Measurements from ENCODE around the gene AIG1.

The AIG1 gene

DNA sequence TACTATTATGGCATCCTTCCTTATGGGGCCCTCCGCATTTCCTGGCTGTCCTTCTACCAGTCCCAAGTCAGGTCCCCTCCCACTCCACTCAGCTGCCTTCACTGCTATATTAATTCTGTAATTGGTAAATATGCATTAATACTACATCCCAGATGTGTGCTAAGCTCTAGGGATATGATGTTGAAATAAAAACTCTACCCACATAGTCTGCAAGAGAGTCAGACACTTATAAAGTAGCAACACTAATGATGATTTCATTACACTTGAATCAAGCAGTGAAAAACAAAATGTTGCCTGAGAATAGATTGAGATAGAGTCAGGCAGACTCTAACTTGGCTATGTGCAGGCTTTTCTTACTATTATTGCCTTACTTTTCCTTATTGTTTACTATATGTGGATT, 62.4 kb downstream of the AIG1 start:
- DNase-seq: no peak
- H3K4me3 ChIP-seq (ENCODE audit: low read length): no peak overlapping the region
- H3K4me1 ChIP-seq (ENCODE audit: low read length): no peaks in the 10 kb centered on the region
- no peaks in the 10 kb centered on the region for H4K20me1 ChIP-seq (ENCODE audit: insufficient read depth, low read length)
- H3K36me3 ChIP-seq (replicated peaks; ENCODE audit: insufficient read depth, low read length): no peaks in the 10 kb centered on the region
- H3K9me2 ChIP-seq (replicated peaks; ENCODE audit: insufficient read depth, low read length): no peaks in the 10 kb centered on the region
- H3K27ac ChIP-seq (ENCODE audit: low read length): no peak overlapping the region
- TF ChIP-seq EZH2phosphoT487 (IDR thresholded peaks at IDR 0.05; ENCODE audit: low read length): no peak
- no peak for TF ChIP-seq EZH2 (optimal IDR thresholded peaks at IDR 0.05; ENCODE audit: low read depth, low read length)
- TF ChIP-seq, protein P1, sequence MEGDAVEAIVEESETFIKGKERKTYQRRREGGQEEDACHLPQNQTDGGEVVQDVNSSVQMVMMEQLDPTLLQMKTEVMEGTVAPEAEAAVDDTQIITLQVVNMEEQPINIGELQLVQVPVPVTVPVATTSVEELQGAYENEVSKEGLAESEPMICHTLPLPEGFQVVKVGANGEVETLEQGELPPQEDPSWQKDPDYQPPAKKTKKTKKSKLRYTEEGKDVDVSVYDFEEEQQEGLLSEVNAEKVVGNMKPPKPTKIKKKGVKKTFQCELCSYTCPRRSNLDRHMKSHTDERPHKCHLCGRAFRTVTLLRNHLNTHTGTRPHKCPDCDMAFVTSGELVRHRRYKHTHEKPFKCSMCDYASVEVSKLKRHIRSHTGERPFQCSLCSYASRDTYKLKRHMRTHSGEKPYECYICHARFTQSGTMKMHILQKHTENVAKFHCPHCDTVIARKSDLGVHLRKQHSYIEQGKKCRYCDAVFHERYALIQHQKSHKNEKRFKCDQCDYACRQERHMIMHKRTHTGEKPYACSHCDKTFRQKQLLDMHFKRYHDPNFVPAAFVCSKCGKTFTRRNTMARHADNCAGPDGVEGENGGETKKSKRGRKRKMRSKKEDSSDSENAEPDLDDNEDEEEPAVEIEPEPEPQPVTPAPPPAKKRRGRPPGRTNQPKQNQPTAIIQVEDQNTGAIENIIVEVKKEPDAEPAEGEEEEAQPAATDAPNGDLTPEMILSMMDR (IDR thresholded peaks at IDR 0.05; ENCODE audit: low read length): no peak
- no peak overlapping the region for H3K9ac ChIP-seq (ENCODE audit: low read length)
- no peaks in the 10 kb centered on the region for H3K27me3 ChIP-seq (replicated peaks; ENCODE audit: insufficient read depth, low read length)
- H3K9me3 ChIP-seq (replicated peaks; ENCODE audit: insufficient read depth, low read length): no peaks in the 10 kb centered on the region
- no peak overlapping the region for H3K4me2 ChIP-seq (ENCODE audit: low read depth, low read length)
- H2AFZ ChIP-seq (ENCODE audit: low read length): no peak overlapping the region
- no peaks in the 10 kb centered on the region for H3K79me2 ChIP-seq (ENCODE audit: low read length)
- no peaks in the 10 kb centered on the region for H3F3A ChIP-seq (ENCODE audit: insufficient read depth, low read length)

DNA sequence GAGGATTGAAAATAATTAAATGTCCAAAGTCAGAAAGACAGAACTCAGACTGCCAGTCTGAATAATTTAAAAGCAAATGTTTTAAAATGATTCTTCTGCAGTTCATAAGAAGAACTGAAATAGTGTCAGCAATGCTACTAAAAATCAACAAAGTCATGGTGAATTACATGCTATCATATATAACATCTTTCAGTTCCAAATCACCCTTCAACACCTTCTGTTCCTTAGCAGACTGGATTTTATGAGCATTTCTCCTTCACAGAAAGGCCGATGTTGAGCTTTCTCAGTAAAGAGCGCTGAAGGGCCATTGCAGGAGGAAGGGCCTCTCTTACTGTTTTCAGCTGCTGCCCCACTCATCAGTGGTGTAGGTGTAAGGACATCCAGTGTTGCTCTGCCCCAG, 63.3 kb downstream of the AIG1 start:
- no peaks in the 10 kb centered on the region for H3K9me2 ChIP-seq (replicated peaks; ENCODE audit: insufficient read depth, low read length)
- no peak overlapping the region for H3K9ac ChIP-seq (ENCODE audit: low read length)
- H3K79me2 ChIP-seq (ENCODE audit: low read length): no peaks in the 10 kb centered on the region
- no peaks in the 10 kb centered on the region for H3K9me3 ChIP-seq (replicated peaks; ENCODE audit: insufficient read depth, low read length)
- H3F3A ChIP-seq (ENCODE audit: insufficient read depth, low read length): no peaks in the 10 kb centered on the region
- H3K4me2 ChIP-seq (ENCODE audit: low read depth, low read length): no peak overlapping the region
- TF ChIP-seq EZH2 (optimal IDR thresholded peaks at IDR 0.05; ENCODE audit: low read depth, low read length) (no peak), EZH2phosphoT487 (IDR thresholded peaks at IDR 0.05; ENCODE audit: low read length) (no peak)
- TF ChIP-seq, protein P1 (IDR thresholded peaks at IDR 0.05; ENCODE audit: low read length): no peak
- H2AFZ ChIP-seq (ENCODE audit: low read length): no peak overlapping the region
- no peaks in the 10 kb centered on the region for H3K4me1 ChIP-seq (ENCODE audit: low read length)
- no peak for DNase-seq
- H4K20me1 ChIP-seq (ENCODE audit: insufficient read depth, low read length): no peaks in the 10 kb centered on the region
- H3K4me3 ChIP-seq (ENCODE audit: low read length): no peak overlapping the region
- no peaks in the 10 kb centered on the region for H3K36me3 ChIP-seq (replicated peaks; ENCODE audit: insufficient read depth, low read length)
- no peak overlapping the region for H3K27ac ChIP-seq (ENCODE audit: low read length)
- no peaks in the 10 kb centered on the region for H3K27me3 ChIP-seq (replicated peaks; ENCODE audit: insufficient read depth, low read length)

DNA sequence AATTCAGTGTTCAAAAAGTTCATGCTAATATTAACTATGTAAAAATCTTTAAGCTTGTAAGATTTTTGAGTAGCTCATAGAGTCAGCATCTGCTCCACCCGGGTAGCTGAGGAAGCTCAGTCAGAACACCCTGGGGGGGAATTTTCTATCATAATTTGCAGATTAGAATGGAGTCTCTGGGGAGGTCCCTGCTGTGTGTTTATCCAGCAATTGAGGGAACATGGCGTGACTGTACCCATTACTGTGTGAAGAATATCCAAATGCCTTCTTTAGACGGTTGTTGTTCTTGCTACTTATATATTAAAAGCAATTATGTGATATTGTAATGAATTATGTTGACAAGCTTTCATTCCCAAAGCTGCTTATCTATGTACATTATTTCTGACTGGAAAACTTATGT, 64.8 kb downstream of the AIG1 start:
- H3K9me3 ChIP-seq (replicated peaks; ENCODE audit: insufficient read depth, low read length): no peaks in the 10 kb centered on the region
- H3K4me3 ChIP-seq (ENCODE audit: low read length): no peak overlapping the region
- no peaks in the 10 kb centered on the region for H3K9me2 ChIP-seq (replicated peaks; ENCODE audit: insufficient read depth, low read length)
- no peaks in the 10 kb centered on the region for H3K4me1 ChIP-seq (ENCODE audit: low read length)
- H2AFZ ChIP-seq (ENCODE audit: low read length): no peak overlapping the region
- H3F3A ChIP-seq (ENCODE audit: insufficient read depth, low read length): no peaks in the 10 kb centered on the region
- no peak overlapping the region for H3K9ac ChIP-seq (ENCODE audit: low read length)
- no peak overlapping the region for H3K4me2 ChIP-seq (ENCODE audit: low read depth, low read length)
- DNase-seq: no peak
- no peaks in the 10 kb centered on the region for H3K79me2 ChIP-seq (ENCODE audit: low read length)
- H4K20me1 ChIP-seq (ENCODE audit: insufficient read depth, low read length): no peaks in the 10 kb centered on the region
- no peaks in the 10 kb centered on the region for H3K27me3 ChIP-seq (replicated peaks; ENCODE audit: insufficient read depth, low read length)
- TF ChIP-seq, protein P1 (IDR thresholded peaks at IDR 0.05; ENCODE audit: low read length): no peak
- no peak for TF ChIP-seq EZH2phosphoT487 (IDR thresholded peaks at IDR 0.05; ENCODE audit: low read length)
- TF ChIP-seq EZH2 (optimal IDR thresholded peaks at IDR 0.05; ENCODE audit: low read depth, low read length): no peak
- H3K27ac ChIP-seq (ENCODE audit: low read length): no peak overlapping the region
- no peaks in the 10 kb centered on the region for H3K36me3 ChIP-seq (replicated peaks; ENCODE audit: insufficient read depth, low read length)

All from MM.1S (cell line).